NCI-H2081 (cell line): Measurements from ENCODE around the gene MYO3B.
A peak's percentile ranks its signal among the peaks of the same experiment; 100 is the strongest.
"Not testable (repeated sequence)": the region's sequence is repeated elsewhere in the genome, so short reads cannot be mapped to it uniquely, and the experiment has no call there.

ENCODE experiments used
- DNase-seq, 2 experiments: peaks; one replicate each; lab custom pipeline; 2025; lab: John Stamatoyannopoulos, UW

The MYO3B gene

GRCh38 chr2:170563401-170563800 is 385.5 kb downstream of the MYO3B start:
- DNase-seq: no peak

DNA sequence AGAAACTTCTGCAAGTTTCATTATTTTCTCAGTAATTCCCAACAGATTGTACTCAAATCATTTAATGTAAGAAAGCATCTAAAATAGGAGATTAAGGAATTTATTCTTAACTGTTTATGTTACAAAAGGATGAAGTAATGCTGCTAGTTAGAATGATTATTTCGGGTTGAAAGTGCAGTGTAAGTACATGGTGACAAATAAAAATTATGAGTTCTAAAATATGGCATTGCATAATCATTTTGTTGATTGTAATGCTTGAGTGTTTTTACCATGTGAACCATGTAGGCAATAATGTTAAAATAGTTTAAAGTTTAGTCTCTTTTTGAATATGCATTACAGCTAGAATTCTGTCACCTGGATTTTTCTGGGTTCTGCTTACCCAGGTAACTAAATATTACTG is 388.2 kb downstream of the MYO3B start:
- DNase-seq: no peak

DNA sequence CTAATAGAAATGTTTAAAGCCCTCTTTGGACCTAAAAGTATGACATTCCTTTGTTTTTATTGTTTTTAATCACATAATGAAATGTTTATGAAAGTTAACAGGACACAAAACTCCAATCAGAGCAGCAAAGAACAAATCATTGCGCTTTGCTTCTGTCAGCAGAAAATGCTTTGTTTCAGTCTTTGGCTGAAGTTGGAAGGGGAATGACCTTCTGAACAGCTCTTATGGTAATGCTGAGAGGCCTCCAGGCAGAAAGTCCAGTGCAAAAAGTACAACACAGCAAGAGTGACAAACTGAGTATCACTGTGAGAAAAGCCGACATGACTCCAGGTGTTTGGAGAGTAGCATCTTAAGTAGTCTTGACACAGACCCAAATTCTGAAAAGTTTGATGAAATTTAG is 389.5 kb downstream of the MYO3B start:
- no peak for DNase-seq

DNA sequence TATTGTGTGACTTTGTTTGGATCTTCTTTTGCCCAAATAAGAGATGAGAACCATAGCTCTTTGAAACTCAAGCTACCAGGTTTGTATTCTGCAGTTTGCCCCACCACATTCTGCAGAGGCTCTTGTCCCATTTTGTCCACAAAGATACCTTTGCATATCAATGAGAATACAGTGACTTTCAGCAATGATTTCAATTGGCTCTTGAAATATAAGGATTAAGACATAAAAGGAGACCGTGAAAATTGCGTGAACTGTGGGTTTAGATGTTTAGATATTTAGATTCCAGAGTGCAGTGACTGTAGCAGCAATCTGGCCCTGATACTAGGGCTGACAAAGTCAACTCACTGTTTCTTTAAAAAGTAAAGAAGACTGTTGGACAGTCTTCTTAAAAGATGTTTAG is 390.6 kb downstream of the MYO3B start:
- no peak for DNase-seq

- DNase-seq: no peak
These were observed 393.7 kb downstream of the MYO3B start for GRCh38 chr2:170571612-170572011.

DNA sequence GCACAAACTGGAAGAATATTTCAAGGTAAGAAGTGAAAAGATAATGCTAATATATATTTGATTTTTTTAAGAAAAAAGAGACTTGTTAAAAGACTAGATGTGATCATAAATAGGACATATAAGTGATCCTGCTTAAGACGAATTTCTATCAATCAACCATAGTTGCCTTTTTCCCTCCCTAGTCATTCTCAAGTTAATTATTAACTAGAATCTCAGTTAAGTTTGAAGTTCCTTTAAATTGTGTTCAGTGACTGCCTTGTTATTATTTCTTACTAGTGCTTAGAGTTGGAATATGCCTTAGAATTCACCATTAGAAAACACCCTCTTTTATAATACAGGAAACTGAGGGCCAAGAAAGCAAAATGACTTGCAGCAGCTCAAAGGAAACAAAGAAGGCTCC is 395.7 kb downstream of the MYO3B start:
- DNase-seq: no peak

- DNase-seq: no peak
These were observed 398.3 kb downstream of the MYO3B start for GRCh38 chr2:170576296-170576695.

- no peak for DNase-seq
These were observed 399.4 kb downstream of the MYO3B start for GRCh38 chr2:170577356-170577755.

DNA sequence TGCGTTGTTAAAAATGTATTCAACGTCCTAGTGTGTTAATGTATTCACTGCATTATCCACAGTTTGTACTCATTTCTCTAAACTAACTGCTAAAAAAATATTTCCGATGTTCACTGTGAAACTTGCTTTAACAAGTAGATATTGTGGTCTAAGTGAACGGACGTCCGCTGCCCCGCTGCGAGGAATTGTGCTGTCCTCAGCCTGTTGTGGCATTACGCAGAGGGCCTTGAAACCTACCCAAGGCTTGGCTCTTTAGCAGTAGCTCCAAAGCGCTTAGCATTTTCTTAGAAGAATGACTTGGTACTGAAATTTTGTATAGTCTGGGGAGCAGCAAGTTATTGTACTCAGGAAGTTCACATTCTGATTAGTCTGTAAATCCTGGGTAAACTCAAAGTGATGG is 400.7 kb downstream of the MYO3B start:
- peak in 1 of 2 experiments; percentile 18 for DNase-seq

GRCh38 chr2:170579511-170579910 is 401.6 kb downstream of the MYO3B start:
- no peak for DNase-seq

- DNase-seq: no peak
These were observed 404.4 kb downstream of the MYO3B start for GRCh38 chr2:170582313-170582712.

GRCh38 chr2:170582751-170583463 is 405.0 kb downstream of the MYO3B start:
- DNase-seq: no peak

- DNase-seq: no peak
These were observed 407.1 kb downstream of the MYO3B start for GRCh38 chr2:170585067-170585466.

DNA sequence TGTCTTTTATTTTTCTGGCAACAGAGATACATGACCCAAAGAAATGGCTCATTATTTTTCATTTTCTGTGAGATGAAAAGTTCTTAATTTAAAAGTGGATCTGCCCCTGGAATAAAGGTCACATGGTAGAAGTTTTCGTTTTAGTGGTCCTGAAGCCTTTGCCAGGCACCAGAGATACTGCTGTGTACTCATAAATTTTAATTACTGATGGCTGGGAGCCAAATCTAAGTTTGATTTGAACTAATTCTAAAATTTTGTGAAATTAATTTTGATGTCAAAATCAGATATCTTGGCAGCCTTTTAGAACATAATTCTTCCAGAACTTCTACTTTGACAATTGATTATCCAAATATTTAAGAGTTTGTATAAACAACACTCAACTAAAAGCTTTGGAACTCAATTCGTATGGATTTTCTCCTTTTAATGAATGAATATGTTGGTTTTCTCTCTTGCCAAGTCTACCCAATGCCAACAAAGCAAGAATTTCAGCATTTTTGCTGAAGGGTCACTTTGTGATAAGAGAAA is 408.7 kb downstream of the MYO3B start:
- no peak for DNase-seq

GRCh38 chr2:170587117-170587516 is 409.2 kb downstream of the MYO3B start:
- no peak for DNase-seq

DNA sequence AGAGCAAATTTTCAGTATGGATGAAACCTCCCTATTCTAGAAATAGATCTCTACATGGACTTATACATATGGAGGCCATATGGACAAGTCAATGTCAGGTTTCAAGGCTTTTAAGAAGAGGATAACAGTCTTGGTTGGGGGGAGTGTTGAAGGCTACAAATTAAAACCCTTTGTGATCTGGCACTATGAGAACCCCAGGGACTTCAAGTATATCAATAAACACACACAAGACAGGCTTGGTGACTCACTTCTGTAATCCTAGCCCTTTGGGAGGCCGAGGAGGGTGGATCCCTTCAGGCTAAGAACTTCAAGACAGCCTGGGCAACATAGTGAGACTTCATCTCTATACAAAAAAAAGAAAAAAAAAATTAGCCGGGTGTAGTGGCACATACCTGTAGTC is 410.0 kb downstream of the MYO3B start:
- no peak for DNase-seq

DNA sequence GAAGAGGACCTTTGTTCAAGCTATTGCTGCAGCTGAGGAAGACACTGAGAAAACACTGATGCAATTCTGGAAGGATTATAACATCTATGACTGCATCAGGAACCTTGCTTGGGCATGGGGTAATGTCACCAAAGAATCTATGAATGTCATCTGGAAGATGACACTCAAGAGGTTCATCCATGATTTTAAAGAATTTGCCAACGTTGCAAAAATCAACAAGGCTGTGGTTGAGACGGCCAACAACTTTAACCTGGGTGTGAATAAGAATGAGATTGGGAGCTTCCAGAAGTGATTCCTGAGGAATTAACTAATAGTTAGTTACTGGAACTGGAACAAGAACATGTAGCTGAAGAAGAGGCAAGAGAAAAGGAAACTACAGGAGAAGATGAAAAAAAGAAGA is 410.8 kb downstream of the MYO3B start:
- no peak for DNase-seq

- DNase-seq: no peak
These were observed 418.6 kb downstream of the MYO3B start for GRCh38 chr2:170596576-170596975.

DNA sequence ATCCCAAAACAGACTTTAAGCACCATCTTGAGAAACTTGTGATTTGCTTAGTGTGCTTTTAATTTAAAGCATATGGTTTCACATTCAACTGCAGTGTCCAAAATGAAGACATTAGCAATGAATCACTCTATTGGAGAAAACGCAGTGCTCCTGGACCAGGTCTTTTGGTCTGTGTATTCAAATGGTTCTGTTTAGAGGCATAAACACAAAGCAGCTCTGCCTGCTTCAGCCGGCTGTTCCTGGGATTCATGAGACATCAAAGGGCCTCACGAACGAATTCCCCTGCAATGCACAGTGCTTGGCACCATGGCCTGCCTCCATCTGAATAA is 420.1 kb downstream of the MYO3B start:
- DNase-seq: no peak

- no peak for DNase-seq
These were observed 423.5 kb downstream of the MYO3B start for GRCh38 chr2:170601489-170601888.

DNA sequence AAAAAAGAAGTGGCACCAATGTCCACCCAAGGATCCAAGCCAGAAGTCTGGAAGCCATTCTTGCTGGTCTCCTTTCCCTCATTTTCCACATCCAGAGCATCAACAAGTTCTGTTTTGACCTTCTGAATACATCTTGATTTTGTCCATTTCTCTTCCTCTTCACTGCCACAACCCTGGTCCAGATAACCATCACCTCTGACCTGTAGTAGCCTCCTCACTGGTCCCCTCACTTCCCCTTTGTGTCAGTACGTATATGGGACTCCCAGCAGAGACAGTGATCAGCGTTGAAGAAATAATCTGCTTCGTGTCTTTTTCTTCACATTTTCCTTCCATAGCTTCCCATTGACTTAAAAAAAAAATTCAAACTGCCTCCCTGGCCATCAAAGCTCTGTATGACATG is 427.9 kb downstream of the MYO3B start:
- DNase-seq: no peak

DNA sequence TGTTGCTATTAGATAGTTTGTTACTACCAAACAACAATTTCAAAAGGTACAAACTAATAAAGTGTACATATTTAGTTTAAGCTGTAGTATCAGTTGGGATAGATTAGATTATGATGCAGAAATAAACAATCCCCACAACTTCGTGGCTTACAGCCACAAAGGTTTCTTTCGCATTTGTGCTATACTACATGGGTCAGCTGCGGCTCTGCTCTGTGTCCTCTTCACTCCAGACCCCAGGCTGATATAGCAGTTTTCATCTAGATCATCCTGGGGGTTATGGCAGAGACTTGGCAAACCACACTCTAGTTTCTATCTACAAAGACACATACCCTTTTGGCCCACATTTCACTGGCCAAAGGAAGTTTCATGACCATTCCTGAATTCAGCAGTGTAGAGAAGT is 429.2 kb downstream of the MYO3B start:
- no peak for DNase-seq

GRCh38 chr2:170610615-170611014 is 432.7 kb downstream of the MYO3B start:
- no peak for DNase-seq

- DNase-seq: not testable (repeated sequence)
These were observed 441.0 kb downstream of the MYO3B start for GRCh38 chr2:170618948-170619347.
